ENCODE data around the gene SP2.

SP2 gene

DNA sequence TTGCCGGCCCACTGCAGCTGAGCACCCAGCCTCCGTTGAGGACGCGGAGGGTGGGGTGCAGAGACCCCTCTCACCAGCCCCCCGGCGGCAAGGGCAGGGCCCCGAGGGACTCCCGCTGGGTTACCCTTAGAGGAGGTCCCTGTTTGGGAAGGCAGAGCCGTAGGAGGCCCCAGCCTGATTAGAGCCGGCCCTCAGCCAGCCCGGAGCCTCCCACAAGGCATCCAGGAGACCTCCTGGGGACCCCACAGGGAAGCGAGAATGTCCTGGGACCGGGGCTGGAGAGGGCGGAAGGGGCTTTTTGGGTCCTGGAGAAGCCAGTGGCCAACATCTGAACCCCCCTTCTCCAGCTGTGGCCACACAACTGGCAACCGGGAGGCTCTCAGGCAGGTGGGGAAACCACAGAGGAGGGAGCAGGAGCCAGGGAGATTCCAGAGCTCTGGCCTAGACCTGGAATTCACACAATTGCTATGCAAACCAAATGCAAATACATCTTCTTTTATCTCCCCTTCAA lies 23.3 kb upstream of the SP2 start:
- TF ChIP-seq, protein P1, sequence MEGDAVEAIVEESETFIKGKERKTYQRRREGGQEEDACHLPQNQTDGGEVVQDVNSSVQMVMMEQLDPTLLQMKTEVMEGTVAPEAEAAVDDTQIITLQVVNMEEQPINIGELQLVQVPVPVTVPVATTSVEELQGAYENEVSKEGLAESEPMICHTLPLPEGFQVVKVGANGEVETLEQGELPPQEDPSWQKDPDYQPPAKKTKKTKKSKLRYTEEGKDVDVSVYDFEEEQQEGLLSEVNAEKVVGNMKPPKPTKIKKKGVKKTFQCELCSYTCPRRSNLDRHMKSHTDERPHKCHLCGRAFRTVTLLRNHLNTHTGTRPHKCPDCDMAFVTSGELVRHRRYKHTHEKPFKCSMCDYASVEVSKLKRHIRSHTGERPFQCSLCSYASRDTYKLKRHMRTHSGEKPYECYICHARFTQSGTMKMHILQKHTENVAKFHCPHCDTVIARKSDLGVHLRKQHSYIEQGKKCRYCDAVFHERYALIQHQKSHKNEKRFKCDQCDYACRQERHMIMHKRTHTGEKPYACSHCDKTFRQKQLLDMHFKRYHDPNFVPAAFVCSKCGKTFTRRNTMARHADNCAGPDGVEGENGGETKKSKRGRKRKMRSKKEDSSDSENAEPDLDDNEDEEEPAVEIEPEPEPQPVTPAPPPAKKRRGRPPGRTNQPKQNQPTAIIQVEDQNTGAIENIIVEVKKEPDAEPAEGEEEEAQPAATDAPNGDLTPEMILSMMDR (IDR thresholded peaks at IDR 0.05; ENCODE audit: low read depth, low read length): no peak
- no peaks in the 10 kb centered on the region for H3K4me1 ChIP-seq

DNA sequence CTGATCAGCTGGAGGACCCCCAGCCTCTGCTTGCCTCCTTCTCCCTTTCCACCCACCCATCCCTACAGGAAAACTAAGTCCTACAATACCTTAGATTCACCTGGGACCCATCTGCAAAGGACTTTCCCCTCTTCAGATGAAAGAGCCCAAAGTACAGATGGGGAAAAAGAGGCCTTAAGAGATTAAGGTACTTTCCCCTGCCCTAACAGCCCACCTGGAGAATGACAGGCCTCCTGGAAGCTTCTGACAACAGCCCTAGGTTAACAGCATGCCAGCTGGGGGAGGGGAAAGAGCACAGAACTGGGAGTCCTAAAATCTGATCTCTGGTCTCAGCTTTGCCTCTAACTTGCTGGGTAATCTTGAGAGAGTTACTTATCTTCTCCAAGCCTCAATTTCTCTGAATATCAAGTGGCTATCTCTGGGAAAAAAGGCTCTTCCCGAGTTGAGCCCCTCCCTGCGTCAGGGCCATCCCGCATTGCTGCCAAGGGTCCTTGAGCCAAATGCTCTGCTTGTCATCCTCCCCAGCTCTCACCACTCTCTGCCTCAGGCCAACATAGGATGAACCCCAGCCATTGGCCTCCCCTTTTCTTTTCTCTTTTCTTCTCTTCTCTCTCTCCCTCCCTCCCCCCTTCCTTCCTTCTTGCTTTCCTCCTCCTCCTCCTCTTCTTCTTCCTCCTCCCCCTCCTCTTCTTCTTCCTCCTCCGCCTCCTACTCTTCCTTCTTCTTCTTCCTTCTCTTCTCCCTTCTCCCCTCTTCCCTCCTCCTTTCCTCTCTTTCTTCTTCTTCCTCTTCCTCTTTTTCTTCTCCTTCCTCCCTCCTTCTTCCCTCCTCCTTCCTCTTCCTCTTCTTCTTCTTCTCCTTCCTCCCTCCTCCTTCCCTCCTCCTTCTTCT lies 22.6 kb upstream of the SP2 start:
- DNase-seq: no peak
- H3K4me1 ChIP-seq: no peaks in the 10 kb centered on the region
- no peak overlapping the region for H3K4me3 ChIP-seq (ENCODE audit: low read depth, low read length)
- peaks cover 92% of the 10 kb centered on the region for H3K27me3 ChIP-seq
- no peaks in the 10 kb centered on the region for H3K9me3 ChIP-seq
- H3K36me3 ChIP-seq: no peaks in the 10 kb centered on the region
- TF ChIP-seq, protein P1 (IDR thresholded peaks at IDR 0.05; ENCODE audit: low read depth, low read length): no peak

More for the DNA sequence above, 23.3 kb upstream of the SP2 start:
- Histone ChIP-seq H3K36me3 (no peaks in the 10 kb centered on the region), H3K4me3 (ENCODE audit: low read depth, low read length) (no peak overlapping the region), H3K9me3 (no peaks in the 10 kb centered on the region), H3K27me3 (peaks cover 92% of the 10 kb centered on the region)
- DNase-seq: no peak

DNA sequence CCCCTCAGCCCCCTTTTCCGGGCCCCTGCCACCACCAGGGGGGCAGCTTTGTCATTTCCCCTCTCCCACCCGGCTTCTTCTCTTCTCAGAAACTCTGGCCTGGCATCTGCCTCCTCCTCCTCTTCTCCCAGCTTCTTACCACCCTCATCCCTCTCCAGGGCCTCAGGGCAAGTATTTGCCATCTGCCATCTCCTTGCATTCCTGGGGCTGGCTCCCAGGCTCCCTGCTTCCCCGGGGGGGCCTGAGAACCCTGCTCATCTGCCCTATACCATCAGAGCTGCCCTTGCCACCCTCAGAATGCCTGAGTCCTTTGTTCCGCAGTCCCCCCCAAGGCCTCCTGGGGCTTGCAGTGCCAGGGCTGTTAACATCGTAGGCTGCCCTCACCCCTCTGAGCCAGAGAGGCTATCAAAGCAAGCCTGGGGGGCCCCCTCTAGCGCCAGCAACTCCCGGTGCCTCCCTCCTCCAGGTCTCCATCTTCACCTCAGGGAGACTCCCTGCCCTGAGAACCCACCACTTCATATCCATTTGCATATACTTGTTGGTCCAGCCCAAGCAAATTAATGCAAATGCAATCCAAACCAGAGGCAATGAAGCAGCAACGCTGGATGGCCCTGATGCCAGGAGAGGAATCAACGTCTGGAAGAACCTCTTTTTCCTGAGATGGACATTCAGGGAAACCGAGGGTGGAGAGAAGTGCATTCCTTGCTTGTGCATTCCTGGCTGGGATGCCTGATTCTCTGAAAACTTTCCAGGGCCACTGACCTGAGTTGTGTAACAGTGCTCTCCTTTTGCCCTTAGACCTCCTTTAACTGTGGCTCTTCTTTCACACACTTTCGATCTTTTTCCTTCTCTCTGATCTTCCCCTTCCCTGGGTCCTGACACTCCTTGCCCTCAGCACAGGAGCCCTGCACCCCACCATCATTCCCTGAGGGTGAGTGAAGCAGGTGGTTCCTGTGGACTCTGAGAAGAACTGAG lies 20.7 kb upstream of the SP2 start:
- peaks cover 89% of the 10 kb centered on the region for H3K27me3 ChIP-seq
- no peak for DNase-seq
- no peaks in the 10 kb centered on the region for H3K9me3 ChIP-seq
- no peak overlapping the region for H3K4me3 ChIP-seq (ENCODE audit: low read depth, low read length)
- no peaks in the 10 kb centered on the region for H3K4me1 ChIP-seq
- H3K36me3 ChIP-seq: no peaks in the 10 kb centered on the region
- TF ChIP-seq, protein P1 (IDR thresholded peaks at IDR 0.05; ENCODE audit: low read depth, low read length): no peak

DNA sequence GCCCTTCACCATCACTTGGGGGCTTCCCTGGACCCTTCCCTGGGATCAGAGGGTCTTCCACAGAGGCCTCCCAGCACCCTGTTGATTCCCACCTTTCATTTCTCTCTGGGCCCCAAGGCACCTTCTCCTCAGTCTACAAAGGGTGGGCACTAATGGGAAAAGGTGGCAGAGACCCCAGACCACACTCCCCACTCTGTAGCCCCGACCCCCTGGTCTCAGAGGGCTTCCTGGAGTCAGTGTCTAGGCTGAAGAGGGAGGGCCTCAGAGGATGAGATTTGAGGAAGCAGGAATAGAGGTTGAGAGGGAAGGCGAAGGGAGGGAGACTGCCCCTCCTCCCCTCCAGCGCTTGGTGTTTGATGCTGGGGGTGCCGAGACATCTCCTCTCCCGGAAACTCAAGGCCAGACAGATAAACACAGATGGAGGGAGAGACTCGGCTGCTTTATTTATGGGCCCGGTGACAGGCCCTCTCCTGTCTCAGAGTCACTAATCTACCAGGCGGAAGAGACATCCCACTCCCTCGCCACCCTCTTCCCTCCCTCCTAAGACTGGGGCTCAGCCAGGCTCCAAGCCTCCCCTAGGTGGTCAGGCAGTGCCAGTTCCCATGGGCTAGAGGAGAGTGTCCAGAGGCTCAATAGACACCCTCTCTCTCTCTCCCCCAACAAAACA lies 18.5 kb upstream of the SP2 start:
- no peak for DNase-seq
- H3K27me3 ChIP-seq: peaks cover 88% of the 10 kb centered on the region
- no peak overlapping the region for H3K4me3 ChIP-seq (ENCODE audit: low read depth, low read length)
- no peaks in the 10 kb centered on the region for H3K36me3 ChIP-seq
- TF ChIP-seq, protein P1 (IDR thresholded peaks at IDR 0.05; ENCODE audit: low read depth, low read length): no peak
- H3K4me1 ChIP-seq: no peaks in the 10 kb centered on the region
- H3K9me3 ChIP-seq: no peaks in the 10 kb centered on the region

DNA sequence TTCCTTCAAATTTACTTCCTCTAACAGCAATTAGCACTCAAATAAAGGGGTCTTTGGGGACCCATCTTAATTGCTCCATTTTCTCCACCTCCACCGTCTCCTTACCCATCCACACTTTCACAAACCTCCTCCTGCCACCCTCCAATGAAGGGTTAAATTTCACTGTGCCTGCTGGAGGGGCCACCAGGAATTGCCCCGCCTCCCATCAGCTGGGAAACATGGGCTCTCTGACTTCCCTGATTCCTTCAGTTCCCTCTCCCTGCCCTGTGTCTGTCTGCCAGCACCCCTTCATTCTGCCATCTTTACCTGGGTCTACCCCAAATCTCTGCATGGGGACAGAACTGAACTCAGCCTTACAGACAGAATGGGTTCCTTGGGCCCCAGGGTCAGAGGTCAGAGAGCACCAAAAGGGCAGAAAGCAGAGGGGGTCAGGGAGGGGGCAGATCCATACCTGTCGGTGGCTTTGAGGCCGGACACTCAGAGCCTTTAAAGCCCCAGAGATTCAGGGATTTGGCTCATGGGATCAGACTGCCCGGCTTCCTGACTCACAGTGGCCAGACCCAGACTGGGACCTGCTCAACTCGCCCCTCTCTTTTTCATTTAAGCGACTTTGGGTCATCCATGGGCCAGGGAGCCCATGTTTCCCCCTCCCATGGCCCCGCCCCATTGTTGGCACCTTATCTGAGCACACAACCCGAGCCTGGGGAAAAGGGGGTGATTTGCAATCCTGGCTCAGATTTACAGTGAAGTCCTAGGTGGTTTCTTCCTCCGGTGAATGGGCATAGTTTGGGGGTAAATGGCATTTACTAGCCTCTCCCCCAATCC lies 17.6 kb upstream of the SP2 start:
- no peaks in the 10 kb centered on the region for H3K36me3 ChIP-seq
- peaks cover 83% of the 10 kb centered on the region for H3K27me3 ChIP-seq
- H3K4me1 ChIP-seq: no peaks in the 10 kb centered on the region
- H3K4me3 ChIP-seq (ENCODE audit: low read depth, low read length): no peak overlapping the region
- TF ChIP-seq, protein P1 (IDR thresholded peaks at IDR 0.05; ENCODE audit: low read depth, low read length): no peak
- no peaks in the 10 kb centered on the region for H3K9me3 ChIP-seq
- no peak for DNase-seq
